GM19023 (cell line): ENCODE measurements around the gene WNT6.
"Not testable (repeated sequence)": the region's sequence is repeated elsewhere in the genome, so short reads cannot be mapped to it uniquely, and the experiment has no call there.

Experiments
- ATAC-seq: cut with Tn5 transposase; IDR thresholded peaks from one replicate; pipeline ENCODE4 v1.9.1; 2021; ENCODE audit warnings: mild to moderate bottlenecking, moderate library complexity; ENCODE audit not compliant: unreplicated experiment

WNT6 gene

DNA sequence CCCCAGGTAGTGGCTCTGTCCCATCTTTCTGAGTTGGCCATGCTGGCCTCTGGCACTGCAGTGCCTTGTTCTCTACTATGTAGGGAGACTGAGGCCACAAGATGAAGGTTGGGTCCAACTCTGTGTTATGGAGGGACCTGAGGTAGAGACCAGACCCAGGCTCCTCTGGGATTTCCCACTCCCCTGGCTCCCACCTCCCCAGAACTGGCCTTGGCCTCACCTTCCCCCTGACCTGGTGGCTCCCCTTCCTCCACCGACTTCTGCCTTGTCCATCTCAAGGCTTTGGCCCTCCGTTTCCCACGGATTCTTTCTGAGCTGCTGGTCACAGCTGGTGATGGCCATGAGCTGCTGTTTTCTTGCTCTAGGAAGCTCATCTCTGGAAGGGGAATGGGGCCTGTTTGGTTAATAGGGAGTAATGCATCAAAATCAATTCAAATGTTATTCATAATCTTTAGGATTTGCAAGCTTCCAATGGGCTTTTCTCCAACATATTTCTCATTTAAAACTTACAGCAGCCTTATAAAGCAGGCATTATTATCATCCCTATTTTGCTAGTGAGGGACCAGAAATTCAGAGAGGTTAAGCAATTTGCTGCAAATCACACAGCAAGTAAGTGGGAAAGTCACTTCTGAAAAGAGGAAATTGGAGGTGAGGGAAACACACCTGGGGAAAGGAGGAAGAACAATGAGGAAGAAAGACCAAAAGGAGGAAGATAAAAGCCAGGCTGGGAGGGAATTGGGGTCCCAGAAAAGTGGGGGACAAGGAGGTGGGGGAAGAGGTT, 28.9 kb upstream of the WNT6 start:
- ATAC-seq, result no peak

DNA sequence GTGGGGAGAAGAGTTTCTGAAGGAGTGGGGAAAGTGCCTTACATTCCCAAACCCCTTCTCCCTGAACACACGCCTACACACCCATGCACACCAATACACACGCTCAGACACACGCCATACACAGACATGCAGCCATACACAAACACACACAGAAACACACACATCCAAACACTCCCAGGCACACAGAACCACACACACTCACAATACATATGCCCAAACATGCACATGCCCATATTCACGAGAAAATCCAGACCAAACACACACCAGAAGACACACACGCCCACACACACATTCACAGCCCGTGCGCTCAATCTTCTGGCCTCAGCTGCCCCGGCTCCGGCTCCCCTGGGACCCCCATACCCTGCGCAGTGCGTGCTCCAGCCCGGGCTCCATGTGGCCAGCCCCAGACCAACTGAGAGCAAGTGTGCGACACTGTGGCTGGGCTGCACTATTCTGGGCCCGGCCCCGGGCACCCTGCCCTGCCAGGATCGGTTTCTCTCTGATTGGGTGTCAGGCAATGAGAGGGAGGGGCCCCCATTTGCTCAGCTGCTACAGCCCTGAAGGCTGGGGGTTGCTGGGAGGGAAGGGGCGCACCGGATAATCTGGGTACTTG, 28.1 kb upstream of the WNT6 start, which contains the start of gene PRKAG3:
PRKAG3 (minus strand) TSS at position 426 of the 613 bp plus-strand sequence.
- ATAC-seq, result no peak

DNA sequence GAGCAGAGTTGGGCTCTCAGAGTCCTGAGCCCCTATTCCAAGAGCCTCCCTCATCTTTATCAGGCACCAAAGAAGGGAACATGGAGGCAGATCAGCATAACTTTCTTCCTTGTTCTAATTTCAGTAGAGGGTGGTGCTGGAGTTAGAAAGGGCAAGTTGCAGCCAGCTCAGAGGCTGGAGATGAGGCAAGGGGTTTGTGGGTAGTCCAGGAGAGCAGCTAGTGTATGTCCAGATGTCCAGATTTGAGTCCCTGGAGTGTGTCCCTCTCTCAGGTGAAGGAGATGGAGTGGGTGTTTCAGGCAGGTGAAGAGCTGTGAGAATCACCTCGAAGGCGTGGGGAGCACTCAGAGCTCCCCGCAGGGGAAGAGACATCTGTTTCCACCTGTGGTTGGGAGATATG, 27.5 kb upstream of the WNT6 start:
- ATAC-seq, result no peak

DNA sequence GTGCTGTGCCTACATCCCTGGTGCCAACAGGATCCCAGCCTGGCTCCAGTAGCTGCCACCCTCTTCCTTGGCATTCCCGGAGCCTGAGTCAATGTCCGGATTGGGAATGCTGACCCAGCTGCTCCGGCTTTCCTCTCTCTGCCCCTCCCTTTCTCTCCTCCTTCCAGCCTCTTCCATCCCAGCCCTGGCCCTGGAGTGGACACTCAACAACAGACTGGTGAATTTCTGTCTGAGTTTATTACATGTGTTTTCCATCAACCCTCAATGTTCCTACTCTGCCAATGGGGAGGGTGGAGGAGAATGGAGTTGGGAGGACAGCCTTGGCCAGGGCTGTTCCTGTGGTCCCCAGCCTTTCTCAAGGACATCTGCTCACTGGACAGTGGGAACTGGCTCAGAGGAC, 27.1 kb upstream of the WNT6 start:
- ATAC-seq, result no peak

DNA sequence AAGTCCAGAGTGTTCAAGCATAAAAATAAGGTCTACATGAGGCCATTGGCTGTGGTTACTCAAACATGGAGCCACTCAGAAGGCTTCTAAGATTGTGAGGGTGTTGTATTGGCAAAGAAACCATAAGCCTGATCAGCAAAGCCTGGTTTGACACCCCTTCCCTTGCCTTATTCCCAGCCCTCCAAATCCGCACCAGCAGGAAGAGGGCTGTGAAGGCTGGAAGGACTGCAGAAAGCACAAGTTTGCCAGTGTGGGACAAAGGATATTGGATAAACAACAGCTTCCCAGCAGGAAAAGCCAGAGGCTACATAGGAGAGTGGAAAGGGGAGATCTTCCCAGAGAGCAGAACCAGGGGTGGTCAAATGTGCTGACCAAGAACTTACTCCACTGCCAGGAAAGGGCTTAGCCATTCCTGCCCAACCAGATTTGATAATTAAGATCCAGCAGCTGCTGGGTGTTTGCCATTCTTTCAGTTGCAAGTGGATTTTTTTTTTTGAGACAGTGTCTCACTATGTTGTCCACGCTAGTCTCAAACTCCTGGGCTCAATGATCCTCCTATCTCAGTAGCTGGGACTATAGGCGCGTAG, 26.5 kb upstream of the WNT6 start:
- ATAC-seq, result no peak

DNA sequence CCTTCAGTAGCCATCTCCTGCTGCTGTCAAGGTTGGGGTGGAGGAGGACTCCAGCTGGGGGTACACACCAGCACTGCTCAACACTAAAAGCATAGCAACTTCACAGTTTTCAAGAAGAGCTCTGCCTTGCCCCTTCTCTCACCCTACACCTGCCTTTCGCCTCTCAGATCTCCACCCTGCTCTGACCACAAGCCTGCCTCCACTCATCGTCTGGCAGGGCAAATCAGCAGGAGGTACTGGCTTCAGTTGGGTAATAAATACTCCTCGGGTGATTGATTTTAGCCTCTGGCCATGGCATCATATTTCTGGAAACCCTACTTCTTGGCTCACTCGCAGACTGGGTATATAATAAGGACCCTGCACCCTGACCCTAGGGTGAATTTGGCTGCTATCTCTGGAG, 24.9 kb upstream of the WNT6 start:
- no peak for ATAC-seq

DNA sequence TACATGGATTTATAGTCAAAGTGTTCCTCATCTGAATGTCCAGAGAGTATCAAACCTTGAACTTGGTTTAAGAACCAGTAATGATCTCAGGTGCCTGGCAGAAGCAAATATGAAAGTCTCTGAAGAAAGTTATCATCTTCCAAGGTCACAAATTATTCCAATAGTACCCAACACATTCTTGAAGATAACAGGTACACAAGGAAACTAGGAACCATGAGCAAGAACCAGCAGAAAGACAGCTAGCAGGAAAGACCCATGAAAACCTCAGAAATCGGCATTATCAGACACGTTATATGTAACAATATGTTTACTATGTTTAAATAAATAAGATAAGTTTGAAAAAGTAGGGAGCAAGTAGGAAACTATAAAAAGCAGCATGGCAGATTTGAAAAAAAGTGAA, 22.1 kb upstream of the WNT6 start:
- no peak for ATAC-seq

DNA sequence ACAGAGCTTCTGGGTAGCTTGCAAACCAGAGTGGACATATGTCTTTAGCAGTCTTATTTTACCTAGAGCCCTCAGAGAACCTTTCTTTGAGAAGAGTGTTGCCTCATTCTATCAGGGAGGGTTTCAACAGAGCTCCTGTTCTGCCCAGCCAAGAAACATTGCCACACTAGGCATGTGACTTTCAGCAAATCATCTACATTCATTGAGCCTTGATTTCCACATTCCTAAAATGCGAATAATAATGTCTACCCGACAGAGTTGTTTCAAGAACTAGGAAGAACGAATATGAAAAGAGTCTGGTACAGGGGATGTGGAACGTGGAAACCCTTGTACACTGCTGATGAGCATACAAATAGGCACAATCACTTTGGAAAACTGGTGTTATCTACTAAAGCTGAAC, 20.2 kb upstream of the WNT6 start:
- no peak for ATAC-seq

DNA sequence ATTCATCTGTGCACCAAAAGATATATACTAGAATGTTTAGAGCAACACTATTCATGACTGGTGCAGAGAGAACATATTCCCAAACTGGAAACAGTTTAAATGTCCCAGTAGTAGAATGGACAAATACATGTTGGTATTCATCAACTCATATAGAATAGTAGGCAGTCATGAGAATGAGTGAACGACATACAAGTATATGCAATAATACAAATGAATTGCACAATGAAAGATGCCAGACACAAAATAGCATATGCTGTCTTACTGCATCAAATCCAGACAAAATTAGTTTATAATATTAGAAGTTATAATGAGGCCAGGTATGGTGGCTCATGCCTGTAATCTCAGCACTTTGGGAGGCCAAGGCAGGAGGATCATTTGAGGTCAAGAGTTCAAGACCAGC, 19.7 kb upstream of the WNT6 start:
- ATAC-seq, result no peak

DNA sequence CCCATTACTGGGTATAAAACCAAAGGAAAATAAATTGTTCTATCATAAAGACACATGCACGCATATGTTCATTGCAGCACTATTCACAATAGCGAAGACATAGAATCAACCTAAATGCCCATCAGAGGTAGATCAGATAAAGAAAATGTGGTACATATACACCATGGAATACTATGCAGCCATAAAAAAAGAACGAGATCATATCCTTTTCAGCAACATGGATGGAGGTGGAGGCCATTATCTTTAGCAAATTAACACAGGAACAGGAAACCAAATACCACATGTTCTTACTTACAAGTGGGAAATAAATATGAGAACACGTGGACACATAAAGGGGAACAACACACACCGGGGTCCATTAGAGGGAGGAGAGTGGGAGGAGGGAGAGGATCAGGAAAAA, 15.3 kb upstream of the WNT6 start:
- not testable (repeated sequence) for ATAC-seq

DNA sequence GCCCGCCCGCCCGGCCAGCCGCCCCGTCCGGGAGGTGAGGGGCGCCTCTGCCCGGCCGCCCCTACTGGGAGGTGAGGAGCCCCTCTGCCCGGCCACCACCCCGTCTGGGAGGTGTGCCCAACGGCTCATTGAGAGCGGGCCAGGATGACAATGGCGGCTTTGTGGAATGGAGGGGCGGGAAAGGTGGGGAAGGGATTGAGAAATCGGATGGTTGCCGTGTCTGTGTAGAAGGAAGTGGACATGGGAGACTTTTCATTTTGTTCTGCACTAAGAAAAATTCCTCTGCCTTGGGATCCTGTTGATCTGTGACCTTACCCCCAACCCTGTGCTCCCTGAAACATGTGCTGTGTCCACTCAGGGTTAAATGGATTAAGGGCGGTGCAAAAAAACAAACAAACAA, 12.6 kb upstream of the WNT6 start:
- not testable (repeated sequence) for ATAC-seq

DNA sequence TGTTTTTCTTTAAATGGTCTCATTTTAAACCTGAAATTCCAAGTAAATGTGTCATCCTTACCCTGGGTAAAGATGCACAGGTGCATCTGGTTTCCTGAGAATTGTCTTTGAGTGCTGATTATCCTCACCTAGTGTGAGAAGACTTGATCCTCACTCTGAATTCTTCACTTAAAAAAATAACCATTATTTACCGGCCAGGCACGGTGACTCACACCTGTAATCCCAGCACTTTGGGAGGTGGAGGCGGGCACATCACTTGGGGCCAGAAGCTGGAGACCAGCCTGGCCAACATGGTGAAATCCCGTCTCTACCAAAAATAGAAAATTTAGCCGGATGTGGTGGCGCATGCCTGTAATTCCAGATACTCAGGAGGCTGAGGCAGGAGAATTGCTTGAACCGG, 9.9 kb upstream of the WNT6 start:
- no peak for ATAC-seq

DNA sequence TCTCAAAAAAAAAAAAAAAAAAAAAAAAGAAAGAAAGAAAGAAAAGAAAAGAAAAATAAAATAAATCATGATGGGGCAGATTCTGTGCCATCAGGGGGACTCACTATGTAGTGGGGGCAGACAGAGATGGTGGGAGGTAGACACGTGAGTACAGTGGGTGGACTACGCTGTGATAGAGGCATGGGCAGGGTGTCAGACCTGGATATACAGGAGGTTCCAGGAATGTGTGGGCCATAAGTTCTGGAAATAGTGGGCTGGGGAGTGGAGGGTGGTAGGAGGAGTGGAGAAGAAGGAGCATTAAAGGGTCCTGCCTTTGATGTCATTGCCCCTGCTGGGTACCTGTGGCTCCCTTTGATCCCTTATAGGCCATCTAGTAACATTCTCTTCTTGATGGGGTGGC, 8.8 kb upstream of the WNT6 start:
- ATAC-seq, result no peak

DNA sequence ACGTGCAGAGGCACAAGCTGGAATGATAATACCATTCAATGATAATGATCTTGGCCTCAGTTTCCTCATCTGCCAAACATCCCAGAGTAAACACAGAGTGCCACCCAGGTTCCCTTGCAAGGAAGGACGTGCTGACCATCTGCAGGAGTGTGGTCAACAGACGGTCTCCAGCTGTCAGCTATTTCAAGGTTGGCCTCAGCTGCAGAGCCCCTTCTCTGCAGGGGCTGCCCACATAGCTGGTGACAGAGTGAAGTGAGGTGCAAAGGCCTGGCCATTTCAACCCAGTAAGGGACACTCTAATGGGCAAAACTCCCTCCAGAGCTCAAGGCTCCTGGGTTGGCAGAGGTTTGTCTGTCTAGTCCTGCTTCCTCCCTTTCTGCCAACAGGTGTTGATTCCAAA, 8.3 kb upstream of the WNT6 start:
- ATAC-seq, result no peak

DNA sequence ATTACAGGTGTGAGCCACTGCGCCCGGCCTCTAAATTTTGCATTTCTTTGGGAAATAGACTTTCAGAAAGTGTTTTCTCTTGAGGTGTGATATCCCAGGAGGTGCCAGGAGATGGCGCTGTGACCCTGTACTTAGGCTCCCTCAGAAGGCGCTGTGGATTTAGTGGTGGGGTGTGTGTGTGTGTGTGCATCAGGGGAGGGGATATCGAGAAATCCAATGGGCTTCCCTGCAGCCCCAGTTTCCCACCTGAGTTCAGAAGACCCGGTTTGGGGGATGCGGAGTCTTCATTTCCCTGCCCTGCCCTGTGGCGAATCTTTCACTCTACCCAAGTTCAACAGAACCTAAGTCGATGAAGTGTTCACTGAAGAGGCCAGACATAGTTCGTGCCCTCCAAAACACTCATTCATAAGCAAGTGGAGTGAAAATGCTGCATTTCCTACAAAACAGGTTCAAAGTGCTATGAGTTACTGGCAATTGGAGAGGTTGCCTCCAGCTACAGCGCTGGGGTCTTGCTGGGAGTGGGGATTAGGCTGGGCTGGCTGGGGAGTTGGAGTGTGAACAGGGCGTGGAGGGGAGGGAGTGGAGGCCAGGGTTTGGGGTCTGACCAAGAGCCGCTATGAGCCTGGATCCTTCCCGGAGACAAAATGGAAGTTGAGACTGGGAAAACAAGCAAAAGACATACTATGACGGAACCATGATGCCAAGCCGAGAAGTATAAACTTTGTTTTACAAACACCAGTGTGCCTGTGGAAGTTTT, 6.5 kb upstream of the WNT6 start:
- no peak for ATAC-seq

DNA sequence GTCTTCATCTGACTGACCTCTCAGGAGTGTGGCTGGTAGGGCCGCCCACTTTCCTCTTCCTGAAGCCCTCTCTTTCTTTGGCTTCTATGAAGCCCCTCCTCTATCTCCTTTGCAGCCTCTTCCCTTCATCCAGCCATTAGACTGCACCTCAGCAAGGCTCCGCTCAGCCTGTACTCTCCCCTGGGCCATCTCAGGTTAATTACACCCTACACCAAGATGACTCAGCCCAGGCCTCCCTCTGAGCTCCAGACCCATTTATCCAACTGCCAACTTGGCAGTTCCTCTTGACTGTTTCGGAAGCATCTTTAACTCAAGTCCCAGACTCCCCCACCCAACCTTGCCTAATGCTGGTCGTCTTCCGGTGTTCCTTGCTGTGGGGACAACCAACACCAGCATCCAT, 5.8 kb upstream of the WNT6 start:
- ATAC-seq, result no peak

DNA sequence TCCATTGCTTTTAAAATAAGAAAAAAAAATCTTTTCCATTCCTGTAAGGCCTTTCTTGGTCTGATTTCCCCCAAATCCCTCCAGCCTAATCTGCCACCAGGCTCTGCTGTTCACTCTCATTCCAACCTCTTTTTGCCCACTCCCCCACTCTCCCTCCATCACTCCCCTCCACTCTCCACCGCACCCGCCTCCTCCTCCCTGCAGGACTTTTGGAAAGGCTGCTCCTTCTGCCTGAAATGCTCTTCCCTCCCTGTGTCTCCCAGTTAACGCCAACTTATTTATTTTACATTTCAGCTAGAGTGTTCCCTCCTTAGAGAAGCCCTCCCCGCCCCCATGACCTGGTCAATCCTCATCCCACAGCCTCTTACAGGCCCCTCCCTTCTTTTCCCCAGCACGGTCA, 4.7 kb upstream of the WNT6 start:
- ATAC-seq, result no peak

DNA sequence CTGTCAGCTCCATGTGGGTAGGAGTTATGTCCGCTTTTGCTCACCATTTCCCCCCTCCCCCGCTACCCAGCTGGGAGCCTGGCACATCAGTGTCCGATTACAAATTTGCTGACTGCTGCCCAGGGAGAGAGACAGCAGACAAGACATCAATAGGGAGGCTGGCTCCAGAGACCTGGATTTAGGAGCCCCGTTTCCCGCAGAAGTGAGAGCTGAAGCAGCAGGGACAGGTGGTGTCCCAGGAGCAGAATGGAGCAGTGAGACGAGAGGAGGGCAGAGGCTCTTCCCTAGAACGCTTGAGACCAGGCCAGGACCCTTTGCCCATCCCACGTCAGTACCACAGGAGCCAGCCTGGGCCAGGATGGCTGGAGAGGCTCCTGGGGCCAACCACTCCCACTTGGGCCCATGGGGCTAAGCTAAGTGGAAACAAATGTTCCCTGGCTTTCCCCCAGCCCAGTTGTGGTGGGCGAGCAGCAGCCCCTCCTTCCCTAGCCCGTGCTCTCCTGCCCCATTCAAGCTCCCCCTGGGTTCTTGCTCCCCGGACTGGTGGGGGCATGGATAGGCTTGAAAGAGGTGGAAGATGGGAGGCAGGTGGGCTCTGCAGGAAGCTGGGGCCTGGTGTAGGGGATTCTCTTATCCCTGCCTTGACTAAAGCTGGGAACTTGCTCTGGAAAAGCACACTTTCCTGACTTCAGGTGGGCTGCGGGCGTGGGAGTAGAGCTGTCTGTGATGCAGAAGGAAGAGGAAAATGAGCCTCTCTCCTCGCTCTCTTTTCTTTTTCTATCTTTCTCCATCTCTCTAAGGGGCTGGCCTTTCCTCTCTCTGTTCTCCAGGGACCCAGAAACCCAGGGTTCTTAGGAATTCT, 4.1 kb upstream of the WNT6 start:
- ATAC-seq, result no peak

DNA sequence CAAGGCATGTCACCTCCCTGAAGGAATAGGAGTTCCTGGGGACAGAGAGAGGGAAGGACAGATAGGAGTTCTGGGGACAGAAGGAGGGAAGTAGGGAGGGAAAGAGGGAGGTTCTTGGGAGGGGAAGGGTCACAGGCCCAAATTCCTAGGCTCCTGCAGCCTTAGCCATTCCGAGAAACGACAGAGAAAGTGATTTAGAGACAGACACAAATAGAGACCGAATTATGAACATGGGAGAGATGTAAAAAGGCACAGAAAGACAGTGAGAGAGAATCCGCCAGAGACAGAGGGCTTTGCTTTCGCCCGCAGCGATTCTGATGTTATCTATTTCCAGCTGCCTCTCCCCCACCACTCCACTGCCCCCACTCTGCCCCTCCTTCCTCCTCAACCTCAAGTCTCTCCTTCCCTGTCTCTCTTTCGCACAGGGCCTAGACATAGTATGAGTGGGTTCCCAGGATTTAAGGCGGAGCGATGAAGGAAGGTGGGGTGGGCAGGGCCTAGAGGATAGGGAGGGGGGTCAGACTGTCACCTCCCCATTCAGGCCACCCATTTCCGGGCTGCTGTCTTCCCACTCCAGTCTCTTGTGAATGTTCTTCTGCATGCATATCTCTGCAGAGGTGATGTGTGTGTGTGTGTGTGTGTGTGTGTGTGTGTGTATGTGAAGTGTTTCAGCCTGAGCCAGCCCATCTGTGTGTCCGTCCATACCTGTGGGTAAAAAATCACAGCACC, 3.3 kb upstream of the WNT6 start:
- no peak for ATAC-seq

DNA sequence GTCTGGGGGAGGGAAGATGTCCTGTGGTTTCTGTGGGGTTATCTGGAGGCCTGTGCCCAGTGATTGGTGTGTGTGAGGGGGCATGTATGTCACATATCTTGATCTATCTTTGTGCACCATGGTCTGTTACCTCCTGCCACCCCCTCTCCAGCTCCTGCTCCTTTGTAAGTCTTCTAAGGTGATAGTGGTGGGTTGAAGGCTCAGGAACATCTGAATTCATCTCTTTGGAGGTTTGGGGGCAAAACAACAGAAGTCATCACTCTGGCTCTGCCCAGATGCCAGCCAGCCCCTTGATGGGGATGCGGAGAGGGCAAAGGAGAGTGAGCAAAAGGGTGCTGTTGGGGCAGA, 2.7 kb upstream of the WNT6 start:
- no peak for ATAC-seq
